Sigmoid colon (tissue), 4 donors: ENCODE data around the gene SLC38A3.

Source experiments
- CTCF ChIP-seq, 4 experiments: fragments of 450-650 bp in 3 of 4; fragments of 200-600 bp in 1 of 4; IDR thresholded peaks; one replicate each; pipeline ENCODE4 v1.5.1; 2016 to 2019; ENCODE audit warnings: antibody characterized with exemption in 4 of 4, mild to moderate bottlenecking in 3 of 4, moderate library complexity in 2 of 4
- EP300 ChIP-seq, 4 donors: sonication (generic); formaldehyde crosslinking; IDR thresholded peaks; one replicate each; pipeline ENCODE4 v1.6.1; 2017; ENCODE audit warnings: antibody characterized with exemption in 4 of 4
- POLR2A ChIP-seq, 2 donors: fragments of 450-650 bp; IDR thresholded peaks; one replicate each; pipeline ENCODE4 v1.6.1; 2016; ENCODE audit warnings: antibody characterized with exemption in 2 of 2, mild to moderate bottlenecking in 2 of 2, moderate library complexity in 2 of 2
- POLR2AphosphoS5 ChIP-seq, 4 donors: sonication (generic); formaldehyde crosslinking; IDR thresholded peaks; one replicate each; pipeline ENCODE4 v1.6.1; 2017; ENCODE audit warnings: antibody characterized with exemption in 4 of 4

GRCh38 chr3:50211930-50212329, 6.9 kb downstream of the SLC38A3 start:
- TF ChIP-seq CTCF (IDR thresholded peaks at IDR 0.05) (no peak), EP300 (IDR thresholded peaks at IDR 0.05) (no peak), POLR2A (IDR thresholded peaks at IDR 0.05) (no peak), POLR2AphosphoS5 (IDR thresholded peaks at IDR 0.05) (no peak)
